Adrenal gland (tissue), 5 donors: ENCODE measurements around the gene MAP3K12.

Source experiments
- POLR2A ChIP-seq, 2 donors: fragments of 450-650 bp; IDR thresholded peaks; one replicate each; pipeline ENCODE4 v1.6.1; 2017; ENCODE audit warnings: antibody characterized with exemption in 2 of 2, mild to moderate bottlenecking in 2 of 2, moderate library complexity in 1 of 2
- TF ChIP-seq, protein P1 (sequence below), 6 experiments: fragments of 450-650 bp in 4 of 6; fragments of 200-600 bp in 2 of 6; sonication (generic) in 1 of 6; IDR thresholded peaks; 1 replicate in 5 of 6; 2 replicates in 1 of 6; pipeline versions ENCODE4 v1.5.1 to v1.8.0; 2016 to 2021; ENCODE audit warnings: antibody characterized with exemption in 6 of 6, mild to moderate bottlenecking in 2 of 6, moderate library complexity in 1 of 6
- donor health status: DM: no; HTN: no; CAD: no.

DNA sequence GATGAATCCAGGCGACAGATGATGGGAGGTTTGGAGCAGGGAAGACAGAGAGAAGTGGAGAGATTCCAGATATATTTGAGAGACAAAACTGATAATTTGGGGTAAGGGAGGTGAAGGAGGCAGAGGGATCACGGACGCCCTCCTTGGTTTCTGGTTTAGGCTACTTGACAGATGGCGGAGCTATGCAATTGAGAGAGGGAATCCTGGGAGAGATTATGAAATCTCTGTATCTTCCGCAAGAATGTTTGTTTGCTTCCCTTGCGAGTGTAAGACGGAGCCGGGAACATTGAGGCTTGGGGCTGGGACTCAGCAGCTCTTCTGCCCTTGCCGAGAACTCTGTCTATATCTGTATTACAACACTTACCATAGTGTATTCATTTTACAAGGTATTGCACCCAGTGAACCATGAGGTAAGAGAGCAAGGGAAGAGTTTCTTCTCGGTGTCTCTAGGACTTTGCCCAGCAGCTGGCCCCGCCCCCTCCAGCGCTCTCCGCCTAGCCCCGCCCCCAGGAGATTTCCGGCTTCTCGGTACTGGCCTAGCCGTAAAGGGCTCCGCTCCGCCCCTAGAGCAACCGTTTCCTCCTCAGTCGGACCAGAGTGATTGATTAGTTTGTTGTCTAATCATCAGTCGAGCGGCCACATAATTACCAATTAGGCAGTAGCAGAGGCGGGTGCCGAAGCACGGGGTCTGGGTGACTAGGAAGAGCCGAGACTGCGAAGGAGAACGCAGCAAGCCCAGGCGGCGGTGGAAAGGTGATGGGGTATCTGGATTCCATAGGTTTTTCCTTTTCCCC lies 58.0 kb downstream of the MAP3K12 start, which contains the start of gene PRR13:
- TF ChIP-seq, protein P1, sequence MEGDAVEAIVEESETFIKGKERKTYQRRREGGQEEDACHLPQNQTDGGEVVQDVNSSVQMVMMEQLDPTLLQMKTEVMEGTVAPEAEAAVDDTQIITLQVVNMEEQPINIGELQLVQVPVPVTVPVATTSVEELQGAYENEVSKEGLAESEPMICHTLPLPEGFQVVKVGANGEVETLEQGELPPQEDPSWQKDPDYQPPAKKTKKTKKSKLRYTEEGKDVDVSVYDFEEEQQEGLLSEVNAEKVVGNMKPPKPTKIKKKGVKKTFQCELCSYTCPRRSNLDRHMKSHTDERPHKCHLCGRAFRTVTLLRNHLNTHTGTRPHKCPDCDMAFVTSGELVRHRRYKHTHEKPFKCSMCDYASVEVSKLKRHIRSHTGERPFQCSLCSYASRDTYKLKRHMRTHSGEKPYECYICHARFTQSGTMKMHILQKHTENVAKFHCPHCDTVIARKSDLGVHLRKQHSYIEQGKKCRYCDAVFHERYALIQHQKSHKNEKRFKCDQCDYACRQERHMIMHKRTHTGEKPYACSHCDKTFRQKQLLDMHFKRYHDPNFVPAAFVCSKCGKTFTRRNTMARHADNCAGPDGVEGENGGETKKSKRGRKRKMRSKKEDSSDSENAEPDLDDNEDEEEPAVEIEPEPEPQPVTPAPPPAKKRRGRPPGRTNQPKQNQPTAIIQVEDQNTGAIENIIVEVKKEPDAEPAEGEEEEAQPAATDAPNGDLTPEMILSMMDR (IDR thresholded peaks at IDR 0.05): no peak
- peak; percentile 87 to 97 for TF ChIP-seq POLR2A (IDR thresholded peaks at IDR 0.05)
